HUDEP-2 (cell line): Measurements from ENCODE around the gene CXCL6.

Experiments used
- DNase-seq, 76 experiments: peaks; one replicate each; lab custom pipeline; 2025; ENCODE audit not compliant: unreplicated experiment in 76 of 76; lab: John Stamatoyannopoulos, UW

Gene CXCL6

GRCh38 chr4:73865431-73866096, 29.1 kb downstream of the CXCL6 start:
- no peak for DNase-seq

- DNase-seq = no peak
These were observed 29.8 kb downstream of the CXCL6 start for GRCh38 chr4:73866246-73866645.

- DNase-seq = no peak
These were observed 31.3 kb downstream of the CXCL6 start for GRCh38 chr4:73867783-73868182.

GRCh38 chr4:73868206-73869129, 32.0 kb downstream of the CXCL6 start:
- no peak for DNase-seq

- DNase-seq = no peak
These were observed 32.9 kb downstream of the CXCL6 start, which contains the start of gene CXCL1 for GRCh38 chr4:73869130-73870055. Gene CXCL1 (plus strand): TSS chr4:73869393. CDS start chr4:73869471, 78 bp downstream.

- DNase-seq = no peak
These were observed 33.8 kb downstream of the CXCL6 start for GRCh38 chr4:73870260-73870659.

- no peak for DNase-seq
These were observed 34.3 kb downstream of the CXCL6 start for GRCh38 chr4:73870768-73871167.

GRCh38 chr4:73871511-73872310, 35.2 kb downstream of the CXCL6 start:
- DNase-seq = no peak

GRCh38 chr4:73872316-73873108, 36.0 kb downstream of the CXCL6 start:
- no peak for DNase-seq

- DNase-seq = no peak
These were observed 37.9 kb downstream of the CXCL6 start for GRCh38 chr4:73874386-73874785.

- no peak for DNase-seq
These were observed 38.9 kb downstream of the CXCL6 start for GRCh38 chr4:73875401-73875800.

- DNase-seq = no peak
These were observed 46.8 kb downstream of the CXCL6 start for GRCh38 chr4:73883306-73883705.

- peak in 2 of 76 experiments; percentile 2 to 9 for DNase-seq
These were observed 49.2 kb downstream of the CXCL6 start for GRCh38 chr4:73885574-73886267.
